HEK293 (cell line): ENCODE measurements around the gene C3orf62.

Experiments
- CTCF ChIA-PET: fragments of 350-600 bp; formaldehyde crosslinking; extraction: SDS; loops from one replicate; lab custom pipeline; 2021; ENCODE audit warnings: antibody characterized with exemption; lab: Yijun Ruan, JAX
- POLR2A ChIA-PET: fragments of 300-600 bp; formaldehyde crosslinking; extraction: SDS; loops from one replicate; lab custom pipeline; 2020; ENCODE audit warnings: antibody characterized with exemption, inconsistent platforms; lab: Yijun Ruan, JAX
- H3K27ac ChIP-seq: fragments of 200-500 bp; sonication (Bioruptor generic); 2 replicates; pipeline ENCODE4 v1.5.1; 2014; ENCODE audit warnings: low read depth, low read length, control low read depth, inconsistent platforms; ENCODE audit errors: extremely low read depth
- H3K36me3 ChIP-seq, 2 experiments: fragments of 200-500 bp in 1 of 2; sonication (Bioruptor generic) in 1 of 2; 1 replicate in 1 of 2; 2 replicates in 1 of 2; pipeline ENCODE4 v1.5.1; 2014 to 2017; ENCODE audit warnings: inconsistent platforms in 2 of 2, low read length in 2 of 2; ENCODE audit not compliant: control insufficient read depth in 2 of 2, insufficient read depth in 1 of 2
- H3K4me1 ChIP-seq: fragments of 200-500 bp; sonication (Bioruptor generic); 2 replicates; pipeline ENCODE4 v1.5.1; 2014; ENCODE audit warnings: mild to moderate bottlenecking, low read length, inconsistent platforms; ENCODE audit not compliant: control insufficient read depth, insufficient read depth
- H3K4me3 ChIP-seq: 2 replicates; pipeline ENCODE4 v1.5.1; 2011; ENCODE audit warnings: low read depth, mild to moderate bottlenecking, control low read depth, low read length, moderate library complexity
- H3K9me3 ChIP-seq: fragments of 200-500 bp; sonication (Bioruptor generic); 2 replicates; pipeline ENCODE4 v1.5.1; 2014; ENCODE audit warnings: low read depth, low read length, inconsistent platforms; ENCODE audit not compliant: control insufficient read depth, insufficient read depth
- KLF8 ChIP-seq: fragments of 450-650 bp; formaldehyde crosslinking; IDR thresholded peaks from 2 replicates; pipeline ENCODE4 v1.5.1; 2016; ENCODE audit warnings: missing biosample characterization, missing genetic modification characterization
- PATZ1 ChIP-seq: fragments of 450-650 bp; formaldehyde crosslinking; IDR thresholded peaks from 2 replicates; pipeline ENCODE4 v1.5.1; 2016; ENCODE audit warnings: missing biosample characterization, missing genetic modification characterization
- SP7 ChIP-seq: fragments of 450-650 bp; formaldehyde crosslinking; IDR thresholded peaks from 2 replicates; pipeline ENCODE4 v1.5.1; 2016; ENCODE audit warnings: missing biosample characterization, missing genetic modification characterization
- ZBTB17 ChIP-seq: fragments of 450-650 bp; formaldehyde crosslinking; IDR thresholded peaks from 2 replicates; pipeline ENCODE4 v1.5.1; 2016; ENCODE audit warnings: missing biosample characterization, missing genetic modification characterization
- ZBTB20 ChIP-seq: fragments of 450-650 bp; formaldehyde crosslinking; IDR thresholded peaks from 2 replicates; pipeline ENCODE4 v1.5.1; 2016; ENCODE audit warnings: missing biosample characterization, missing genetic modification characterization
- ZBTB8A ChIP-seq: fragments of 450-650 bp; formaldehyde crosslinking; IDR thresholded peaks from 2 replicates; pipeline ENCODE4 v1.5.1; 2016; ENCODE audit warnings: missing biosample characterization, missing genetic modification characterization
- ZNF146 ChIP-seq: fragments of 450-650 bp; formaldehyde crosslinking; IDR thresholded peaks from 2 replicates; pipeline ENCODE4 v1.5.1; 2016; ENCODE audit warnings: missing biosample characterization, missing genetic modification characterization
- ZNF148 ChIP-seq: fragments of 450-650 bp; formaldehyde crosslinking; IDR thresholded peaks from 2 replicates; pipeline ENCODE4 v1.5.0; 2017; ENCODE audit warnings: missing biosample characterization, missing genetic modification characterization, borderline replicate concordance
- ZNF211 ChIP-seq: fragments of 450-650 bp; formaldehyde crosslinking; IDR thresholded peaks from 2 replicates; pipeline ENCODE4 v1.5.1; 2016; ENCODE audit warnings: low read depth, missing biosample characterization, missing genetic modification characterization
- ZNF214 ChIP-seq: fragments of 450-650 bp; formaldehyde crosslinking; IDR thresholded peaks from 2 replicates; pipeline ENCODE4 v1.5.1; 2017; ENCODE audit warnings: missing biosample characterization, mild to moderate bottlenecking, missing genetic modification characterization, borderline replicate concordance
- ZNF248 ChIP-seq: fragments of 450-650 bp; formaldehyde crosslinking; IDR thresholded peaks from 2 replicates; pipeline ENCODE4 v1.5.1; 2017; ENCODE audit warnings: missing biosample characterization, missing genetic modification characterization
- ZNF266 ChIP-seq: fragments of 450-650 bp; formaldehyde crosslinking; IDR thresholded peaks from 2 replicates; pipeline ENCODE4 v1.5.1; 2016; ENCODE audit warnings: missing biosample characterization, missing genetic modification characterization, low read depth
- ZNF280C ChIP-seq: fragments of 450-650 bp; formaldehyde crosslinking; IDR thresholded peaks from 2 replicates; pipeline ENCODE4 v1.5.1; 2016; ENCODE audit warnings: missing biosample characterization, missing genetic modification characterization
- ZNF37A ChIP-seq: fragments of 450-650 bp; IDR thresholded peaks from 2 replicates; pipeline ENCODE4 v1.5.1; 2018; ENCODE audit warnings: missing biosample characterization, missing genetic modification characterization
- ZNF391 ChIP-seq: fragments of 450-650 bp; formaldehyde crosslinking; IDR thresholded peaks from 2 replicates; pipeline ENCODE4 v1.5.1; 2016; ENCODE audit warnings: low read depth, missing biosample characterization, missing genetic modification characterization, borderline replicate concordance
- ZNF404 ChIP-seq: fragments of 450-650 bp; formaldehyde crosslinking; IDR thresholded peaks from 2 replicates; pipeline ENCODE4 v1.5.1; 2017; ENCODE audit warnings: missing biosample characterization, missing genetic modification characterization
- ZNF510 ChIP-seq: fragments of 450-650 bp; formaldehyde crosslinking; IDR thresholded peaks from 2 replicates; pipeline ENCODE4 v1.5.1; 2018; ENCODE audit warnings: mild to moderate bottlenecking, missing genetic modification characterization, missing biosample characterization; ENCODE audit not compliant: insufficient replicate concordance
- ZNF544 ChIP-seq: fragments of 450-650 bp; formaldehyde crosslinking; IDR thresholded peaks from 2 replicates; pipeline ENCODE4 v1.5.0; 2017; ENCODE audit warnings: missing biosample characterization, missing genetic modification characterization
- ZNF555 ChIP-seq: fragments of 450-650 bp; formaldehyde crosslinking; conservative IDR thresholded peaks from 2 replicates; pipeline ENCODE4 v1.5.1; 2017; ENCODE audit warnings: missing biosample characterization, mild to moderate bottlenecking, missing genetic modification characterization, inconsistent platforms
- ZNF560 ChIP-seq: fragments of 450-650 bp; formaldehyde crosslinking; IDR thresholded peaks from 2 replicates; pipeline ENCODE4 v1.5.1; 2017; ENCODE audit warnings: missing biosample characterization, missing genetic modification characterization, borderline replicate concordance
- ZNF596 ChIP-seq: fragments of 450-650 bp; IDR thresholded peaks from 2 replicates; pipeline ENCODE4 v1.5.0; 2018; ENCODE audit warnings: missing biosample characterization, mild to moderate bottlenecking, missing genetic modification characterization, moderate library complexity
- ZNF621 ChIP-seq: fragments of 450-650 bp; formaldehyde crosslinking; IDR thresholded peaks from 2 replicates; pipeline ENCODE4 v1.5.1; 2017; ENCODE audit warnings: missing biosample characterization, missing genetic modification characterization
- TF ChIP-seq, protein P1 (sequence below): fragments of 450-650 bp; formaldehyde crosslinking; conservative IDR thresholded peaks from 2 replicates; pipeline ENCODE4 v1.5.1; 2016; ENCODE audit warnings: low read depth, missing biosample characterization, missing genetic modification characterization

Gene C3orf62

GRCh38 chr3:49277383-49277775, 347 bp upstream of the C3orf62 start:
- ChIA-PET CTCF (interaction anchor here (0.7 kb wide), 1 partner anchor 80 kb away, joined by 4 read pairs; no protein-coding TSS in a partner anchor), POLR2A (interaction anchor here (1.5 kb wide), 1 partner anchor 10 kb away, joined by 3 read pairs; no protein-coding TSS in a partner anchor)
- Histone ChIP-seq H3K4me3 (no peak overlapping the region), H3K4me1 (no peaks in the 10 kb centered on the region), H3K36me3 (peaks cover 3 to 50% of the 10 kb centered on the region in 2 experiments; a peak in 2 of 3 replicates), H3K9me3 (no peaks in the 10 kb centered on the region), H3K27ac (no peak overlapping the region)
- TF ChIP-seq ZNF596 (tag by site-specific recombination) = no peak
- no peak for TF ChIP-seq ZNF248 (tag by site-specific recombination)
- TF ChIP-seq ZNF560 (tag by site-specific recombination) = no peak
- no peak for TF ChIP-seq SP7
- no peak for TF ChIP-seq KLF8
- TF ChIP-seq ZNF404 (tag by site-specific recombination) = no peak
- no peak for TF ChIP-seq ZBTB17 (tag by site-specific recombination)
- no peak for TF ChIP-seq PATZ1 (tag by site-specific recombination)

- peaks cover 0 to 52% of the 10 kb centered on the region in 2 experiments; a peak in 2 of 3 replicates for H3K36me3 ChIP-seq
- H3K4me3 ChIP-seq = no peak overlapping the region
- no peaks in the 10 kb centered on the region for H3K4me1 ChIP-seq
- CTCF ChIA-PET = interaction anchor here (0.6 to 0.7 kb wide), 3 partner anchors 118 to 802 kb away, joined by 3 to 5 read pairs (median 4); no protein-coding TSS in a partner anchor
- no peaks in the 10 kb centered on the region for H3K9me3 ChIP-seq
- no peak for TF ChIP-seq ZNF146
- TF ChIP-seq ZBTB8A (tag by site-specific recombination) = no peak
- TF ChIP-seq ZNF391 (tag by site-specific recombination) = no peak
- TF ChIP-seq ZNF555 (tag by site-specific recombination) = no peak
- no peak for TF ChIP-seq ZNF266 (tag by site-specific recombination)
- no peak for TF ChIP-seq ZNF148 (tag by site-specific recombination)
- no peak for TF ChIP-seq ZNF280C (tag by site-specific recombination)
- TF ChIP-seq ZNF214 (tag by site-specific recombination) = no peak
- TF ChIP-seq, protein P1, sequence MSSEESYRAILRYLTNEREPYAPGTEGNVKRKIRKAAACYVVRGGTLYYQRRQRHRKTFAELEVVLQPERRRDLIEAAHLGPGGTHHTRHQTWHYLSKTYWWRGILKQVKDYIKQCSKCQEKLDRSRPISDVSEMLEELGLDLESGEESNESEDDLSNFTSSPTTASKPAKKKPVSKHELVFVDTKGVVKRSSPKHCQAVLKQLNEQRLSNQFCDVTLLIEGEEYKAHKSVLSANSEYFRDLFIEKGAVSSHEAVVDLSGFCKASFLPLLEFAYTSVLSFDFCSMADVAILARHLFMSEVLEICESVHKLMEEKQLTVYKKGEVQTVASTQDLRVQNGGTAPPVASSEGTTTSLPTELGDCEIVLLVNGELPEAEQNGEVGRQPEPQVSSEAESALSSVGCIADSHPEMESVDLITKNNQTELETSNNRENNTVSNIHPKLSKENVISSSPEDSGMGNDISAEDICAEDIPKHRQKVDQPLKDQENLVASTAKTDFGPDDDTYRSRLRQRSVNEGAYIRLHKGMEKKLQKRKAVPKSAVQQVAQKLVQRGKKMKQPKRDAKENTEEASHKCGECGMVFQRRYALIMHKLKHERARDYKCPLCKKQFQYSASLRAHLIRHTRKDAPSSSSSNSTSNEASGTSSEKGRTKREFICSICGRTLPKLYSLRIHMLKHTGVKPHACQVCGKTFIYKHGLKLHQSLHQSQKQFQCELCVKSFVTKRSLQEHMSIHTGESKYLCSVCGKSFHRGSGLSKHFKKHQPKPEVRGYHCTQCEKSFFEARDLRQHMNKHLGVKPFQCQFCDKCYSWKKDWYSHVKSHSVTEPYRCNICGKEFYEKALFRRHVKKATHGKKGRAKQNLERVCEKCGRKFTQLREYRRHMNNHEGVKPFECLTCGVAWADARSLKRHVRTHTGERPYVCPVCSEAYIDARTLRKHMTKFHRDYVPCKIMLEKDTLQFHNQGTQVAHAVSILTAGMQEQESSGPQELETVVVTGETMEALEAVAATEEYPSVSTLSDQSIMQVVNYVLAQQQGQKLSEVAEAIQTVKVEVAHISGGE = no peak
- TF ChIP-seq ZNF37A (tag by site-specific recombination) = no peak
- no peak for TF ChIP-seq ZNF211 (tag by site-specific recombination)
- TF ChIP-seq ZBTB20 (tag by site-specific recombination) = no peak
- TF ChIP-seq ZNF510 (tag by site-specific recombination) = no peak
- TF ChIP-seq ZNF544 = no peak
- TF ChIP-seq ZNF621 (tag by site-specific recombination) = no peak
- no peak for TF ChIP-seq SP7
- POLR2A ChIA-PET = no interaction called here
- no peak overlapping the region for H3K27ac ChIP-seq
Measured at GRCh38 chr3:49273825-49274532, 3.1 kb downstream of the C3orf62 start.
